Epithelial cell of esophagus (primary cell): ENCODE results near the gene ITPR1.

Source experiments
- DNase-seq: peaks from one replicate; pipeline ENCODE4 v3.0.0; 2010; ENCODE audit warnings: low read depth
- H3K4me3 ChIP-seq: 2 replicates; pipeline ENCODE4 v1.5.1; 2011; ENCODE audit warnings: mild to moderate bottlenecking, low read length, control low read depth
- CTCF ChIP-seq: IDR thresholded peaks from 2 replicates; pipeline ENCODE4 v1.5.1; 2011; ENCODE audit warnings: low read depth, mild to moderate bottlenecking, low read length, control low read depth, inconsistent platforms; ENCODE audit not compliant: insufficient read depth; ENCODE audit errors: missing control alignments

ITPR1 gene

GRCh38 chr3:4887177-4887576, 394.0 kb downstream of the ITPR1 start:
- H3K4me3 ChIP-seq: no peak overlapping the region
- no peak for DNase-seq
- no peak for TF ChIP-seq CTCF

DNA sequence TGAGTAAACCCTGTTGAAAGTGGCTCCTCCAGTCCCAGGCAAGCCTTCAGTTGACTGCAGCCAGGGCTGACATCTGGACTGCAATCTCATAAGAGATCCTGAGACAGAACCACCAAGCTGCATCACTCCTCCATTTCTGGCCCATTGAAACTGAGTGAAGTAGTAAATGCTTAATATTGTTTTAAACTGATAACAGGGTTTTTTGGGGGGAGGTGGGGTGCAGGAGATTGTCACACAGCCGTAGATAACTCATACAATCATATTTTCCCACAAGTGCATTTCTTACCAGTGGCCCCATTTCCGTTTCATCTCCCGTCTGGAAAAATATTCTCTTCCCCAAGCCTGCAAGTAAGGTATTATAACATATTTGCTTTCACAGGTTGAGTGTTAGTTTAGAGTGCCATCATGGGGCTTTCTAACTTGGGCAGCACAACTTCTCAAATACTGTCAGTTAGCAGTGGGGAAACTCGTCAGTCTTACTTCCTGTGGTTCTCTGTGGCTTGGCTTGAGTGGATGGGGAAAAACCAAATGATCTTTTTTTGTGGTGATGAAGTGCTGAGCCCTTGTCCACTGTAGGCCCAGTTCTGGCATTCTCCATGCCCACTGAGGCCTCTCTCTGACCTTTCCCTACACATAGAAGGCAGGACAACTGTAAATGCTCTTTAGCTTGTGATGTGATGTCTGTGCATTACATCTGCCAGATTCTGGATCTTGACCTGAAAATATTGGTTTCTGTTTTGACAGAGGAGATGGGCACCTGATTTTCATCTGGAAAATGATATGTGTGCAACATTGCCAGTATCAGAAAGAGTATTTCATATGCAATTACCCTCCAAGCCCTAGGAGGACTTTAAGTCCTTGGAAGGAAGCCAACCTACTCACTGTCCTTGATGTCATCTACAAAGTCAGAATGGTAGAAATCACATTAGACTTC, 396.0 kb downstream of the ITPR1 start:
- DNase-seq: no peak

DNA sequence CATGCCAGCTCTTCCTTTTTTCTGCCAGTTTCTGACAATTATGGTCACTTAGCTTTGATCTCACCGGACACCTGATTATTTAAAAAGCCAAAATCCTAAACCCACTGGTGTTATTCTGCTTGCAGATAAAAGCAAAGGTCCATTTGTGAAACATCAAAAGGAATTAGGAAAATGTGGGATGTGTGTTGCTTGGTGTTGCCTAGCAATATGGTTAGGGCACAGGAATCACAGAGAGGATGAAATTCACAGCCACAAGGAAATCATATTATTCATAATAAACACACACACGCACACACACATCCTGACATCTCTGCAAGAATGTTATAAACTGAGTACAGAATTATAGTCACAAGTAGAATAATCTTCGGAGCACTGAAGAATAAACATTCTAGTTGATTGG, 396.7 kb downstream of the ITPR1 start:
- H3K4me3 ChIP-seq: no peak overlapping the region
- TF ChIP-seq CTCF: no peak
- DNase-seq: no peak

More for the DNA sequence above, 396.0 kb downstream of the ITPR1 start:
- no peak for TF ChIP-seq CTCF
- no peak overlapping the region for H3K4me3 ChIP-seq

- H3K4me3 ChIP-seq: no peak overlapping the region
- no peak for TF ChIP-seq CTCF
- DNase-seq: no peak
Measured at GRCh38 chr3:4894891-4895530, 401.9 kb downstream of the ITPR1 start.

- TF ChIP-seq CTCF: no peak
- no peak for DNase-seq
- H3K4me3 ChIP-seq: no peak overlapping the region
Measured at GRCh38 chr3:4895838-4896237, 402.7 kb downstream of the ITPR1 start.
